Panc1 (cell line): Measurements from ENCODE around the gene ELK3. TPM values are rescaled to one million over a fixed set of nuclear protein-coding genes. Genes with fewer than 3 reads are reported as not detected.

ENCODE experiments used
- ATAC-seq: fragments of 200-7000 bp; cut with Tn5 transposase; 2 replicates; pipeline ENCODE4 v1.9.1; 2020; ENCODE audit warnings: mild to moderate bottlenecking, moderate library complexity
- BruUV-seq: library from RNA; stranded (reverse); fragments of 400-500 nt; replicated peaks from 2 replicates; lab custom pipeline; 2021; lab: Mats Ljungman, UMichigan
- CTCF ChIA-PET: fragments of 300-600 bp; sonication (Branson Sonifier 250); formaldehyde crosslinking; loops from one replicate; lab custom pipeline; 2022; ENCODE audit warnings: antibody characterized with exemption; lab: Charles Lee
- POLR2A ChIA-PET: fragments of 300-600 bp; sonication (Branson Sonifier 250); formaldehyde crosslinking; loops from one replicate; lab custom pipeline; 2022; ENCODE audit warnings: antibody characterized with exemption; lab: Charles Lee
- DNase-seq: peaks from one replicate; pipeline ENCODE4 v3.0.0-alpha.2; 2010; ENCODE audit warnings: low read depth, low spot score
- H3K27ac ChIP-seq: 2 replicates; pipeline ENCODE4 v1.5.1; 2011; ENCODE audit warnings: mild to moderate bottlenecking, low read length, inconsistent platforms
- H3K27me3 ChIP-seq: fragments of 200-500 bp; sonication (Bioruptor generic); 2 replicates; pipeline ENCODE4 v1.6.0; 2014; ENCODE audit warnings: low read length, inconsistent platforms; ENCODE audit not compliant: control insufficient read depth, insufficient read depth
- H3K36me3 ChIP-seq: fragments of 200-500 bp; sonication (Bioruptor generic); 2 replicates; pipeline ENCODE4 v1.5.1; 2014; ENCODE audit warnings: inconsistent platforms, mild to moderate bottlenecking, low read length, moderate library complexity; ENCODE audit not compliant: control insufficient read depth, insufficient read depth
- H3K4me1 ChIP-seq: 2 replicates; pipeline ENCODE4 v1.5.1; 2011; ENCODE audit warnings: inconsistent platforms, mild to moderate bottlenecking, low read length, moderate library complexity; ENCODE audit not compliant: control insufficient read depth, insufficient read depth
- H3K4me3 ChIP-seq, 2 experiments: 2 replicates each; pipeline ENCODE4 v1.5.1; 2011 to 2012; ENCODE audit warnings: low read depth in 2 of 2, low read length in 2 of 2, mild to moderate bottlenecking in 2 of 2, inconsistent platforms in 1 of 2, moderate library complexity in 1 of 2
- H3K9me3 ChIP-seq: fragments of 200-500 bp; sonication (Bioruptor generic); 2 replicates; pipeline ENCODE4 v1.5.1; 2014; ENCODE audit warnings: low read depth, mild to moderate bottlenecking, inconsistent platforms, low read length, moderate library complexity; ENCODE audit not compliant: control insufficient read depth, insufficient read depth
- CTCF ChIP-seq: fragments of 450-650 bp; IDR thresholded peaks from 2 replicates; pipeline ENCODE4 v1.5.1; 2017; ENCODE audit warnings: mild to moderate bottlenecking
- POLR2AphosphoS5 ChIP-seq: IDR thresholded peaks from 2 replicates; pipeline ENCODE4 v1.6.1; 2012; ENCODE audit warnings: mild to moderate bottlenecking, low read depth, low read length, moderate library complexity
- REST ChIP-seq, 2 experiments: IDR thresholded peaks; 2 replicates each; pipeline ENCODE4 v1.6.1; 2011 to 2012; ENCODE audit warnings: low read depth in 2 of 2, control low read depth in 1 of 2, low read length in 1 of 2, mild to moderate bottlenecking in 1 of 2, moderate library complexity in 1 of 2; ENCODE audit not compliant: insufficient read depth in 1 of 2
- SIN3A ChIP-seq: IDR thresholded peaks from 2 replicates; pipeline ENCODE4 v1.6.1; 2012; ENCODE audit warnings: low read depth, mild to moderate bottlenecking, low read length, moderate library complexity, borderline replicate concordance; ENCODE audit not compliant: insufficient read depth
- TCF7L2 ChIP-seq: IDR thresholded peaks from 2 replicates; pipeline ENCODE4 v1.6.1; 2011; ENCODE audit warnings: mild to moderate bottlenecking, low read depth, low read length, inconsistent platforms
- in situ Hi-C: cut with HindIII; loops from 2 replicates; pipeline ENCODE4 v1.10.0; 2016; ENCODE audit warnings: low sequenced_read_pairs, low pct_unique_long_range_greater_than_20kb
- intact Hi-C: fragments of 100-400 bp; cut with micrococcal nuclease; formaldehyde crosslinking; loops from one replicate; pipeline ENCODE4 v1.10.0; 2022; ENCODE audit not compliant: unreplicated experiment
- total RNA-seq: library from RNA; stranded (reverse); gene quantifications from one replicate; pipeline ENCODE4 v1.2.1, GENCODE V29; 2021; ENCODE audit not compliant: unreplicated experiment

Gene ELK3
- total RNA-seq, 1 experiment from 2014 or later, result 25.1 TPM

GRCh38 chr12:96204381-96204780, 10.2 kb downstream of the ELK3 start:
- in situ Hi-C loops (no loop called here), intact Hi-C loops (no loop called here)
- ChIA-PET POLR2A (interaction anchor here (0.5 kb wide), 1 partner anchor 11 kb away, joined by 9 read pairs; no protein-coding TSS in a partner anchor), CTCF (no interaction called here)
- no peak overlapping the region for H3K27ac ChIP-seq
- DNase-seq (no peak), ATAC-seq (no peak)
- H3K36me3 ChIP-seq, result no peaks in the 10 kb centered on the region
- H3K4me3 ChIP-seq, result no peak overlapping the region
- no TSS peak for BruUV-seq
- no peaks in the 10 kb centered on the region for H3K9me3 ChIP-seq
- no peaks in the 10 kb centered on the region for H3K27me3 ChIP-seq
- peaks cover 3% of the 10 kb centered on the region; the same call in 1 of the 2 replicates for H3K4me1 ChIP-seq
- TF ChIP-seq TCF7L2 (no peak), REST (IDR thresholded peaks at IDR 0.05; ENCODE audit: insufficient read depth in 1 of 2, low read depth in 2 of 2, low read length in 1 of 2) (no peak), CTCF (no peak), SIN3A (no peak), POLR2AphosphoS5 (no peak)

GRCh38 chr12:96205908-96206307, 11.7 kb downstream of the ELK3 start:
- H3K4me1 ChIP-seq, result peaks cover 3% of the 10 kb centered on the region; the same call in 1 of the 2 replicates
- intact Hi-C loops (no loop called here), in situ Hi-C loops (no loop called here)
- H3K27me3 ChIP-seq, result no peaks in the 10 kb centered on the region
- H3K4me3 ChIP-seq, result no peak overlapping the region
- H3K36me3 ChIP-seq, result no peaks in the 10 kb centered on the region
- no TSS peak for BruUV-seq
- ChIA-PET CTCF (no interaction called here), POLR2A (no interaction called here)
- TF ChIP-seq REST (IDR thresholded peaks at IDR 0.05; ENCODE audit: insufficient read depth in 1 of 2, low read depth in 2 of 2, low read length in 1 of 2), result no peak
- no peak for TF ChIP-seq CTCF
- no peak for TF ChIP-seq POLR2AphosphoS5
- no peak for TF ChIP-seq SIN3A
- TF ChIP-seq TCF7L2, result no peak
- no peak overlapping the region for H3K27ac ChIP-seq
- H3K9me3 ChIP-seq, result no peaks in the 10 kb centered on the region
- no peak for DNase-seq
- no peak for ATAC-seq
